WTC11 (cell line): ENCODE measurements around the gene CXCL17. TPM values are rescaled to one million over a fixed set of nuclear protein-coding genes. Genes with fewer than 3 reads are reported as not detected.

Experiments used
- ATAC-seq: fragments of 200-7000 bp; cut with Tn5 transposase; 2 replicates; pipeline ENCODE4 v1.10.0; 2021; ENCODE audit warnings: mild to moderate bottlenecking, moderate library complexity
- CTCF ChIA-PET: fragments of 300-600 bp; sonication (Branson Sonifier 250); formaldehyde crosslinking; loops from one replicate; lab custom pipeline; 2021; ENCODE audit warnings: antibody characterized with exemption; lab: Charles Lee
- POLR2A ChIA-PET: fragments of 350-600 bp; sonication (Branson Sonifier 250); formaldehyde crosslinking; loops from one replicate; lab custom pipeline; 2021; ENCODE audit warnings: antibody characterized with exemption; lab: Charles Lee
- DNase-seq: peaks from one replicate; pipeline ENCODE4 v3.0.0; 2021; ENCODE audit warnings: low spot score
- H3K27ac Mint-ChIP-seq: 2 replicates; pipeline ENCODE4 v1.8.0; 2021; ENCODE audit warnings: mixed read lengths
- H3K27me3 Mint-ChIP-seq: 2 replicates; pipeline ENCODE4 v1.8.0; 2021; ENCODE audit warnings: low read depth, mild to moderate bottlenecking, moderate library complexity, mixed read lengths
- H3K36me3 Mint-ChIP-seq: 2 replicates; pipeline ENCODE4 v1.8.0; 2021; ENCODE audit warnings: mixed read lengths
- H3K4me1 Mint-ChIP-seq: 2 replicates; pipeline ENCODE4 v1.8.0; 2022; ENCODE audit warnings: mixed read lengths
- H3K4me3 Mint-ChIP-seq: 2 replicates; pipeline ENCODE4 v1.8.0; 2021; ENCODE audit warnings: mild to moderate bottlenecking, moderate library complexity, mixed read lengths
- H3K9me3 Mint-ChIP-seq: 2 replicates; pipeline ENCODE4 v1.8.0; 2021; ENCODE audit warnings: mixed read lengths
- AFF4 ChIP-seq: sonication (generic); formaldehyde crosslinking; IDR thresholded peaks from 2 replicates; pipeline ENCODE4 v1.8.1; 2023; ENCODE audit warnings: mild to moderate bottlenecking, missing genetic modification reagents, borderline replicate concordance
- CREM ChIP-seq: sonication (generic); formaldehyde crosslinking; IDR thresholded peaks from 2 replicates; pipeline ENCODE4 v1.8.1; 2022; ENCODE audit warnings: mild to moderate bottlenecking, missing genetic modification reagents, moderate library complexity
- E2F4 ChIP-seq: sonication (generic); formaldehyde crosslinking; IDR thresholded peaks from 2 replicates; pipeline ENCODE4 v1.8.1; 2022; ENCODE audit warnings: low read depth, mild to moderate bottlenecking, moderate library complexity, missing genetic modification reagents, borderline replicate concordance
- EMX1 ChIP-seq: fragments of 250-450 bp; sonication (Bioruptor Pico); IDR thresholded peaks from 2 replicates; pipeline ENCODE4 v1.8.0; 2021; ENCODE audit warnings: mild to moderate bottlenecking
- ESRRA ChIP-seq: sonication (generic); formaldehyde crosslinking; IDR thresholded peaks from 2 replicates; pipeline ENCODE4 v1.8.1; 2022; ENCODE audit warnings: mild to moderate bottlenecking, missing genetic modification reagents, borderline replicate concordance
- FOXJ3 ChIP-seq: sonication (generic); formaldehyde crosslinking; IDR thresholded peaks from 2 replicates; pipeline ENCODE4 v1.9.0; 2021; ENCODE audit warnings: missing genetic modification reagents, mild to moderate bottlenecking, borderline replicate concordance
- FOXK1 ChIP-seq: sonication (generic); formaldehyde crosslinking; IDR thresholded peaks from 2 replicates; pipeline ENCODE4 v1.8.0; 2022; ENCODE audit warnings: mild to moderate bottlenecking, moderate library complexity, missing genetic modification reagents
- JAZF1 ChIP-seq: fragments of 250-450 bp; sonication (Bioruptor Pico); IDR thresholded peaks from 2 replicates; pipeline ENCODE4 v1.9.0; 2021; ENCODE audit warnings: moderate library complexity, mild to moderate bottlenecking, inconsistent platforms
- MYBL2 ChIP-seq: sonication (generic); formaldehyde crosslinking; IDR thresholded peaks from 2 replicates; pipeline ENCODE4 v1.8.1; 2023; ENCODE audit warnings: mild to moderate bottlenecking, moderate library complexity, missing genetic modification reagents
- NFATC4 ChIP-seq: fragments of 250-450 bp; sonication (Bioruptor Pico); IDR thresholded peaks from 2 replicates; pipeline ENCODE4 v1.9.0; 2021; ENCODE audit warnings: mild to moderate bottlenecking
- PRDM15 ChIP-seq: sonication (generic); formaldehyde crosslinking; IDR thresholded peaks from 2 replicates; pipeline ENCODE4 v1.8.0; 2022; ENCODE audit warnings: missing genetic modification reagents
- SMAD4 ChIP-seq: sonication (generic); formaldehyde crosslinking; IDR thresholded peaks from 2 replicates; pipeline ENCODE4 v1.8.0; 2022; ENCODE audit warnings: mild to moderate bottlenecking, missing genetic modification reagents
- ZNF219 ChIP-seq: sonication (generic); formaldehyde crosslinking; IDR thresholded peaks from 2 replicates; pipeline ENCODE4 v1.8.0; 2023; ENCODE audit warnings: missing genetic modification reagents, mild to moderate bottlenecking, borderline replicate concordance
- ZNF671 ChIP-seq: fragments of 250-450 bp; sonication (Bioruptor Pico); IDR thresholded peaks from 2 replicates; pipeline ENCODE4 v1.8.0; 2021; ENCODE audit warnings: mild to moderate bottlenecking
- total RNA-seq: library from RNA; stranded (reverse); gene quantifications from 3 replicates; pipeline ENCODE4 v1.2.3, GENCODE V29; 2021
- TF ChIP-seq, protein P1 (sequence below): fragments of 250-450 bp; sonication (Bioruptor Pico); IDR thresholded peaks from 2 replicates; pipeline ENCODE4 v1.9.0; 2021; ENCODE audit warnings: mild to moderate bottlenecking, borderline replicate concordance
- TF ChIP-seq, protein P2 (sequence below): sonication (generic); formaldehyde crosslinking; IDR thresholded peaks from 2 replicates; pipeline ENCODE4 v1.8.1; 2023; ENCODE audit warnings: mild to moderate bottlenecking, moderate library complexity, missing genetic modification reagents
- TF ChIP-seq, protein P3 (sequence below): sonication (generic); formaldehyde crosslinking; IDR thresholded peaks from 2 replicates; pipeline ENCODE4 v1.8.1; 2022; ENCODE audit warnings: low read depth, missing genetic modification reagents, borderline replicate concordance

CXCL17 gene
- total RNA-seq, 1 experiment from 2014 or later, result not detected

- CTCF ChIA-PET, result interaction anchor here (0.7 to 2.1 kb wide), 9 partner anchors 8 to 75 kb away, joined by 3 to 15 read pairs (median 5); partner anchors contain the start of gene CEACAM1
- peaks cover 4% of the 10 kb centered on the region for H3K27me3 Mint-ChIP-seq
- H3K36me3 Mint-ChIP-seq, result no peaks in the 10 kb centered on the region
- DNase-seq, result no peak
- TF ChIP-seq, protein P1, sequence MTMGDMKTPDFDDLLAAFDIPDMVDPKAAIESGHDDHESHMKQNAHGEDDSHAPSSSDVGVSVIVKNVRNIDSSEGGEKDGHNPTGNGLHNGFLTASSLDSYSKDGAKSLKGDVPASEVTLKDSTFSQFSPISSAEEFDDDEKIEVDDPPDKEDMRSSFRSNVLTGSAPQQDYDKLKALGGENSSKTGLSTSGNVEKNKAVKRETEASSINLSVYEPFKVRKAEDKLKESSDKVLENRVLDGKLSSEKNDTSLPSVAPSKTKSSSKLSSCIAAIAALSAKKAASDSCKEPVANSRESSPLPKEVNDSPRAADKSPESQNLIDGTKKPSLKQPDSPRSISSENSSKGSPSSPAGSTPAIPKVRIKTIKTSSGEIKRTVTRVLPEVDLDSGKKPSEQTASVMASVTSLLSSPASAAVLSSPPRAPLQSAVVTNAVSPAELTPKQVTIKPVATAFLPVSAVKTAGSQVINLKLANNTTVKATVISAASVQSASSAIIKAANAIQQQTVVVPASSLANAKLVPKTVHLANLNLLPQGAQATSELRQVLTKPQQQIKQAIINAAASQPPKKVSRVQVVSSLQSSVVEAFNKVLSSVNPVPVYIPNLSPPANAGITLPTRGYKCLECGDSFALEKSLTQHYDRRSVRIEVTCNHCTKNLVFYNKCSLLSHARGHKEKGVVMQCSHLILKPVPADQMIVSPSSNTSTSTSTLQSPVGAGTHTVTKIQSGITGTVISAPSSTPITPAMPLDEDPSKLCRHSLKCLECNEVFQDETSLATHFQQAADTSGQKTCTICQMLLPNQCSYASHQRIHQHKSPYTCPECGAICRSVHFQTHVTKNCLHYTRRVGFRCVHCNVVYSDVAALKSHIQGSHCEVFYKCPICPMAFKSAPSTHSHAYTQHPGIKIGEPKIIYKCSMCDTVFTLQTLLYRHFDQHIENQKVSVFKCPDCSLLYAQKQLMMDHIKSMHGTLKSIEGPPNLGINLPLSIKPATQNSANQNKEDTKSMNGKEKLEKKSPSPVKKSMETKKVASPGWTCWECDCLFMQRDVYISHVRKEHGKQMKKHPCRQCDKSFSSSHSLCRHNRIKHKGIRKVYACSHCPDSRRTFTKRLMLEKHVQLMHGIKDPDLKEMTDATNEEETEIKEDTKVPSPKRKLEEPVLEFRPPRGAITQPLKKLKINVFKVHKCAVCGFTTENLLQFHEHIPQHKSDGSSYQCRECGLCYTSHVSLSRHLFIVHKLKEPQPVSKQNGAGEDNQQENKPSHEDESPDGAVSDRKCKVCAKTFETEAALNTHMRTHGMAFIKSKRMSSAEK (CRISPR knock-in tag), result no peak
- no peak for TF ChIP-seq FOXJ3
- no peak for TF ChIP-seq MYBL2
- no peak for TF ChIP-seq CREM (CRISPR knock-in tag)
- TF ChIP-seq EMX1 (CRISPR knock-in tag), result no peak
- no peak for TF ChIP-seq FOXK1 (CRISPR knock-in tag)
- no peak for TF ChIP-seq SMAD4
- no peak for TF ChIP-seq ZNF671 (CRISPR knock-in tag)
- TF ChIP-seq E2F4 (CRISPR knock-in tag), result no peak
- no peak for TF ChIP-seq ZNF219 (CRISPR knock-in tag)
- TF ChIP-seq, all 79 proteins: peak for 0
- H3K9me3 Mint-ChIP-seq, result no peaks in the 10 kb centered on the region
- ATAC-seq, result no peak
- no peak overlapping the region for H3K27ac Mint-ChIP-seq
- H3K4me1 Mint-ChIP-seq, result peaks cover 36% of the 10 kb centered on the region
- POLR2A ChIA-PET, result no interaction called here
- no peak overlapping the region for H3K4me3 Mint-ChIP-seq
These were observed 24.5 kb upstream of the CXCL17 start for GRCh38 chr19:42467183-42467760.

DNA sequence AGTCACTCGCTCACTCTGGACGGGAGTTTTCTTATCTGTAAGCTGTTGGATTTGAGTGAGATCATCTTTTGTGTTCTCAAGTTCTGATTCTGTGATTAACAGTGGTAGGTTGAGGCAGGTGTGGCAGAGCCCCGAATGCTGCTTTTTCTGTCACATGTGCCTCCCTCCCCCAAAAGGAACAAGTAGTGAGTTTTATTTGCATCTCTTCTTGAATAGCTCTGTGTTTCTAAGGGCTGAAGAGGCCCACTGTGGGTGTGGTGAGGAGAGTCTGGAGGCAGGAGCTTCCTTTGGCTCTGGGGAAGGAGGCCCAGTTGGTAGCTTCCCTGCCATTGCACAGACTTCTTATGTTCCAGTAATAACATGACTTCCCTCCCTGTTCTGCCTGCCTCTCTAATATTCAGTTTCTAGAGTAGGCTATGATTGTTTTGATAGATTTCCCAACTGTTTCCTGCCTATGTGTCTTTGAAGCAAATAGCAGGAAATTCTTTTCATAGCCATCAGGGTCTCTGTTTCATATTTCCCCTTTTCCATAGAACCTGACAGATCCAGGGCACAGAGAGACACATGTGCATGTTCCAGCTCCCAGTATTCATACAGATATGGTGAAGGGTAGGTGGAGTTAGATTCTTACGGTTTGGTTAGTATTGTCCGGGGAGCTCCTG lies 23.9 kb upstream of the CXCL17 start:
- ChIA-PET CTCF (interaction anchor here (0.7 to 2.1 kb wide), 15 partner anchors 8 to 100 kb away, joined by 3 to 15 read pairs (median 4); partner anchors contain the start of gene CEACAM1), POLR2A (interaction anchor here (0.5 kb wide), 1 partner anchor 1745 kb away, joined by 3 read pairs; no protein-coding TSS in a partner anchor)
- H3K4me3 Mint-ChIP-seq, result no peak overlapping the region
- H3K27me3 Mint-ChIP-seq, result peaks cover 4% of the 10 kb centered on the region
- no peak overlapping the region for H3K27ac Mint-ChIP-seq
- no peak for DNase-seq
- no peak for ATAC-seq
- H3K9me3 Mint-ChIP-seq, result no peaks in the 10 kb centered on the region
- no peaks in the 10 kb centered on the region for H3K36me3 Mint-ChIP-seq
- H3K4me1 Mint-ChIP-seq, result peaks cover 30% of the 10 kb centered on the region
- TF ChIP-seq AFF4 (no peak), MYBL2 (no peak), JAZF1 (no peak), ESRRA (CRISPR knock-in tag) (no peak), SMAD4 (no peak), CREM (CRISPR knock-in tag) (no peak), NFATC4 (no peak), PRDM15 (CRISPR knock-in tag) (no peak)
- TF ChIP-seq, protein P2, sequence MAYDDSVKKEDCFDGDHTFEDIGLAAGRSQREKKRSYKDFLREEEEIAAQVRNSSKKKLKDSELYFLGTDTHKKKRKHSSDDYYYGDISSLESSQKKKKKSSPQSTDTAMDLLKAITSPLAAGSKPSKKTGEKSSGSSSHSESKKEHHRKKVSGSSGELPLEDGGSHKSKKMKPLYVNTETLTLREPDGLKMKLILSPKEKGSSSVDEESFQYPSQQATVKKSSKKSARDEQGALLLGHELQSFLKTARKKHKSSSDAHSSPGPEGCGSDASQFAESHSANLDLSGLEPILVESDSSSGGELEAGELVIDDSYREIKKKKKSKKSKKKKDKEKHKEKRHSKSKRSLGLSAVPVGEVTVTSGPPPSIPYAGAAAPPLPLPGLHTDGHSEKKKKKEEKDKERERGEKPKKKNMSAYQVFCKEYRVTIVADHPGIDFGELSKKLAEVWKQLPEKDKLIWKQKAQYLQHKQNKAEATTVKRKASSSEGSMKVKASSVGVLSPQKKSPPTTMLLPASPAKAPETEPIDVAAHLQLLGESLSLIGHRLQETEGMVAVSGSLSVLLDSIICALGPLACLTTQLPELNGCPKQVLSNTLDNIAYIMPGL (CRISPR knock-in tag), result no peak
- TF ChIP-seq, protein P3, sequence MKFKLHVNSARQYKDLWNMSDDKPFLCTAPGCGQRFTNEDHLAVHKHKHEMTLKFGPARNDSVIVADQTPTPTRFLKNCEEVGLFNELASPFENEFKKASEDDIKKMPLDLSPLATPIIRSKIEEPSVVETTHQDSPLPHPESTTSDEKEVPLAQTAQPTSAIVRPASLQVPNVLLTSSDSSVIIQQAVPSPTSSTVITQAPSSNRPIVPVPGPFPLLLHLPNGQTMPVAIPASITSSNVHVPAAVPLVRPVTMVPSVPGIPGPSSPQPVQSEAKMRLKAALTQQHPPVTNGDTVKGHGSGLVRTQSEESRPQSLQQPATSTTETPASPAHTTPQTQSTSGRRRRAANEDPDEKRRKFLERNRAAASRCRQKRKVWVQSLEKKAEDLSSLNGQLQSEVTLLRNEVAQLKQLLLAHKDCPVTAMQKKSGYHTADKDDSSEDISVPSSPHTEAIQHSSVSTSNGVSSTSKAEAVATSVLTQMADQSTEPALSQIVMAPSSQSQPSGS (CRISPR knock-in tag), result no peak
